Transverse colon (tissue), 4 donors: Measurements from ENCODE around the gene MPC2.

Experiments
- CTCF ChIP-seq, 5 experiments: fragments of 200-600 bp in 3 of 5; fragments of 450-650 bp in 2 of 5; sonication (generic) in 3 of 5; IDR thresholded peaks; 1 replicate in 2 of 5; 2 replicates in 3 of 5; pipeline ENCODE4 v1.5.1; 2016 to 2017; ENCODE audit warnings: antibody characterized with exemption in 5 of 5, inconsistent platforms in 3 of 5, mild to moderate bottlenecking in 2 of 5, moderate library complexity in 1 of 5
- EP300 ChIP-seq: sonication (generic); formaldehyde crosslinking; IDR thresholded peaks from one replicate; pipeline ENCODE4 v1.6.1; 2017; ENCODE audit warnings: antibody characterized with exemption, low read depth
- POLR2A ChIP-seq: fragments of 450-650 bp; IDR thresholded peaks from one replicate; pipeline ENCODE4 v1.6.1; 2016; ENCODE audit warnings: antibody characterized with exemption, mild to moderate bottlenecking, moderate library complexity
- POLR2AphosphoS5 ChIP-seq, 3 donors: sonication (generic); formaldehyde crosslinking; IDR thresholded peaks; one replicate each; pipeline ENCODE4 v1.6.1; 2016; ENCODE audit warnings: antibody characterized with exemption in 3 of 3

DNA sequence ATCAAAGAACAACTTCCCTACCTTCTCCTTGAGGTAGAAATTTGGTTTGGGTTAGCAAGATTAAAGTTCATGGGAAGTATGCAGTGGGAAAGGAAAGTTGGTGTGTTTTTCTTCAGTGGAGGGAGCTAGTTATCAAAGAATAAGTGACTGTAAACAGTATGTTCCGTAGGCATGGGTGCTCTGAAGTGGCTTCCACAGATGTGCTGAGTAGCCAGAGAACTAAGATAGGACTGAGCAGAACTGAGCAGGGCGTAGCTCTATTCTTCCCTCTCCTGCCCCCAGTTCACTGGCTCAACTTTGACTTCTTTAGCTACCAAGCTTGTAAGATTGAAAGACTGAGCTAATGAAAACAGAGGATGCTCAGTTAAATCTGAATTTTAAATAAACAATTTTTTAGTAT is 26.3 kb downstream of the MPC2 start:
- TF ChIP-seq CTCF (IDR thresholded peaks at IDR 0.05), result no peak
- TF ChIP-seq POLR2AphosphoS5 (IDR thresholded peaks at IDR 0.05), result no peak
- TF ChIP-seq POLR2A, result no peak
- TF ChIP-seq EP300, result no peak
